SU-DHL-6 (cell line): ENCODE measurements around the gene NCKAP5.

Experiments used
- H2AFZ ChIP-seq: fragments of 200-600 bp; sonication (generic); 2 replicates; pipeline ENCODE4 v1.6.1; 2014; ENCODE audit warnings: low read depth, mild to moderate bottlenecking, moderate library complexity, mixed read lengths, antibody characterized with exemption, low read length; ENCODE audit not compliant: severe bottlenecking
- H3F3A ChIP-seq: fragments of 200-600 bp; shearing (Covaris generic); 2 replicates; pipeline ENCODE4 v1.6.0; 2016; ENCODE audit warnings: antibody characterized with exemption, mild to moderate bottlenecking; ENCODE audit not compliant: insufficient read depth
- H3K27ac ChIP-seq: fragments of 200-600 bp; sonication (generic); 2 replicates; pipeline ENCODE4 v1.5.1; 2016; ENCODE audit warnings: low read depth, mild to moderate bottlenecking, low read length, moderate library complexity, mixed read lengths
- H3K27me3 ChIP-seq: fragments of 200-600 bp; sonication (generic), shearing (Covaris generic); 2 replicates; pipeline ENCODE4 v1.6.0; 2014; ENCODE audit warnings: mild to moderate bottlenecking, low read length
- H3K36me3 ChIP-seq: fragments of 200-600 bp; sonication (generic); 2 replicates; pipeline ENCODE4 v1.6.1; 2014; ENCODE audit warnings: mild to moderate bottlenecking, low read length, mixed read lengths
- H3K4me2 ChIP-seq: fragments of 300-600, 200-600 bp; shearing (Covaris generic), sonication (generic); 2 replicates; pipeline ENCODE4 v1.6.0; 2014; ENCODE audit warnings: low read length, low read depth, mild to moderate bottlenecking; ENCODE audit not compliant: poor library complexity, severe bottlenecking
- H3K4me3 ChIP-seq: fragments of 200-600 bp; sonication (generic); 2 replicates; pipeline ENCODE4 v1.5.1; 2014; ENCODE audit warnings: antibody characterized with exemption, low read length, mild to moderate bottlenecking, mixed read lengths; ENCODE audit not compliant: insufficient read depth, poor library complexity, severe bottlenecking
- H3K79me2 ChIP-seq: fragments of 200-600 bp; sonication (generic); 2 replicates; pipeline ENCODE4 v1.6.1; 2014; ENCODE audit warnings: mild to moderate bottlenecking, low read length, moderate library complexity; ENCODE audit not compliant: insufficient read depth
- H3K9ac ChIP-seq: fragments of 200-600 bp; sonication (generic); 2 replicates; pipeline ENCODE4 v1.7.0; 2014; ENCODE audit warnings: mild to moderate bottlenecking, low read length
- H3K9me2 ChIP-seq: fragments of 200-600 bp; sonication (generic); replicated peaks from 2 replicates; pipeline ENCODE4 v1.6.1; 2014; ENCODE audit warnings: low read length; ENCODE audit not compliant: insufficient read depth
- H3K9me3 ChIP-seq: fragments of 200-600 bp; sonication (generic); 2 replicates; pipeline ENCODE4 v1.6.1; 2014; ENCODE audit warnings: low read length, mixed read lengths; ENCODE audit not compliant: insufficient read depth
- H4K20me1 ChIP-seq: fragments of 200-600 bp; sonication (generic); 2 replicates; pipeline ENCODE4 v1.6.1; 2014; ENCODE audit warnings: low read depth, mild to moderate bottlenecking, antibody characterized with exemption, low read length, moderate library complexity, mixed read lengths
- CTCF ChIP-seq: fragments of 200-600 bp; sonication (generic); IDR thresholded peaks from one replicate; pipeline ENCODE4 v1.5.1; 2017; ENCODE audit warnings: antibody characterized with exemption, mild to moderate bottlenecking, low read length, moderate library complexity; ENCODE audit not compliant: insufficient read depth, poor library complexity, severe bottlenecking
- EZH2phosphoT487 ChIP-seq: fragments of 200-600 bp; sonication (generic), shearing (Covaris generic); conservative IDR thresholded peaks from 2 replicates; pipeline ENCODE4 v1.6.1; 2018; ENCODE audit warnings: mild to moderate bottlenecking, antibody characterized with exemption, low read length, moderate library complexity, mixed read lengths

NCKAP5 gene

GRCh38 chr2:132904142-132904842, 664.0 kb downstream of the NCKAP5 start:
- H3K4me3 ChIP-seq, result no peak overlapping the region
- no peak overlapping the region for H3K9ac ChIP-seq
- H3F3A ChIP-seq, result no peaks in the 10 kb centered on the region
- TF ChIP-seq CTCF, result no peak
- TF ChIP-seq EZH2phosphoT487, result no peak
- H4K20me1 ChIP-seq, result no peaks in the 10 kb centered on the region
- H3K27me3 ChIP-seq, result no peaks in the 10 kb centered on the region
- H3K27ac ChIP-seq, result no peak overlapping the region
- H3K4me2 ChIP-seq, result no peak overlapping the region
- no peaks in the 10 kb centered on the region for H3K9me3 ChIP-seq
- no peaks in the 10 kb centered on the region for H3K79me2 ChIP-seq
- no peak overlapping the region for H2AFZ ChIP-seq
- no peaks in the 10 kb centered on the region for H3K36me3 ChIP-seq
- no peaks in the 10 kb centered on the region for H3K9me2 ChIP-seq

GRCh38 chr2:132902626-132903025, 665.6 kb downstream of the NCKAP5 start:
- no peak overlapping the region for H3K27ac ChIP-seq
- no peaks in the 10 kb centered on the region for H3F3A ChIP-seq
- no peak overlapping the region for H3K4me2 ChIP-seq
- no peaks in the 10 kb centered on the region for H3K9me3 ChIP-seq
- no peaks in the 10 kb centered on the region for H3K36me3 ChIP-seq
- no peak overlapping the region for H3K9ac ChIP-seq
- H3K27me3 ChIP-seq, result no peaks in the 10 kb centered on the region
- H4K20me1 ChIP-seq, result no peaks in the 10 kb centered on the region
- no peak overlapping the region for H2AFZ ChIP-seq
- H3K9me2 ChIP-seq, result no peaks in the 10 kb centered on the region
- H3K4me3 ChIP-seq, result no peak overlapping the region
- TF ChIP-seq CTCF, result no peak
- TF ChIP-seq EZH2phosphoT487, result no peak
- no peaks in the 10 kb centered on the region for H3K79me2 ChIP-seq

- TF ChIP-seq CTCF (no peak), EZH2phosphoT487 (no peak)
Measured at GRCh38 chr2:132901661-132902060, 666.6 kb downstream of the NCKAP5 start.

More at GRCh38 chr2:132901661-132902060, 666.6 kb downstream of the NCKAP5 start:
- no peaks in the 10 kb centered on the region for H3K9me2 ChIP-seq
- H3K36me3 ChIP-seq, result no peaks in the 10 kb centered on the region
- no peaks in the 10 kb centered on the region for H3K79me2 ChIP-seq
- no peaks in the 10 kb centered on the region for H3K27me3 ChIP-seq
- H4K20me1 ChIP-seq, result no peaks in the 10 kb centered on the region
- H3K9me3 ChIP-seq, result no peaks in the 10 kb centered on the region
- no peaks in the 10 kb centered on the region for H3F3A ChIP-seq
- H2AFZ ChIP-seq, result no peak overlapping the region
- H3K9ac ChIP-seq, result no peak overlapping the region
- no peak overlapping the region for H3K4me2 ChIP-seq
- H3K27ac ChIP-seq, result no peak overlapping the region
- no peak overlapping the region for H3K4me3 ChIP-seq
